MCF 10A (cell line): ENCODE data around the gene PTBP3. TPM values are rescaled to one million over a fixed set of nuclear protein-coding genes. Genes with fewer than 3 reads are reported as not detected.

ENCODE experiments used
- BruUV-seq: library from RNA; stranded (reverse); fragments of 400-500 nt; replicated peaks from 2 replicates; lab custom pipeline; 2021; lab: Mats Ljungman, UMichigan
- CTCF ChIA-PET: fragments of 300-600 bp; sonication (Branson Sonifier 250); formaldehyde crosslinking; extraction: SDS; loops from one replicate; lab custom pipeline; 2021; ENCODE audit warnings: antibody characterized with exemption, inconsistent platforms; lab: Yijun Ruan, JAX
- POLR2A ChIA-PET: fragments of 300-600, 350-650 bp; sonication (Branson Sonifier 250); formaldehyde crosslinking; extraction: SDS; loops from one replicate; lab custom pipeline; 2020; ENCODE audit warnings: antibody characterized with exemption, inconsistent platforms; lab: Yijun Ruan, JAX
- DNase-seq: peaks from one replicate; pipeline ENCODE4 v3.0.0-alpha.2; 2018; ENCODE audit not compliant: unreplicated experiment
- H3K27ac Mint-ChIP-seq: one replicate; pipeline ENCODE4 v1.8.0; 2022; ENCODE audit warnings: mild to moderate bottlenecking, low read depth, mixed read lengths; ENCODE audit not compliant: unreplicated experiment
- H3K27me3 Mint-ChIP-seq: one replicate; pipeline ENCODE4 v1.8.0; 2022; ENCODE audit warnings: mixed read lengths; ENCODE audit not compliant: insufficient read depth, unreplicated experiment
- H3K36me3 Mint-ChIP-seq: one replicate; pipeline ENCODE4 v1.8.0; 2022; ENCODE audit warnings: mild to moderate bottlenecking, moderate library complexity, mixed read lengths; ENCODE audit not compliant: insufficient read depth, unreplicated experiment
- H3K4me1 Mint-ChIP-seq: one replicate; pipeline ENCODE4 v1.8.0; 2022; ENCODE audit warnings: mixed read lengths; ENCODE audit not compliant: insufficient read depth, unreplicated experiment
- H3K4me3 Mint-ChIP-seq: one replicate; pipeline ENCODE4 v1.8.0; 2022; ENCODE audit warnings: mild to moderate bottlenecking, moderate library complexity, mixed read lengths; ENCODE audit not compliant: unreplicated experiment
- H3K9me3 Mint-ChIP-seq: one replicate; pipeline ENCODE4 v1.8.0; 2022; ENCODE audit warnings: mixed read lengths; ENCODE audit not compliant: unreplicated experiment
- intact Hi-C: fragments of 100-400 bp; cut with micrococcal nuclease; formaldehyde crosslinking; loops from 2 replicates; pipeline ENCODE4 v1.14.1; 2022
- total RNA-seq: library from RNA; stranded (reverse); gene quantifications from 2 replicates; pipeline ENCODE4 v1.2.3, GENCODE V29; 2022
- TF ChIP-seq, protein P1 (sequence below): fragments of 200-600 bp; IDR thresholded peaks from one replicate; pipeline ENCODE4 v1.8.0; 2022; ENCODE audit warnings: antibody characterized with exemption, mild to moderate bottlenecking; ENCODE audit not compliant: unreplicated experiment

Gene PTBP3
- total RNA-seq, 1 experiment from 2014 or later, result 79.2 TPM

DNA sequence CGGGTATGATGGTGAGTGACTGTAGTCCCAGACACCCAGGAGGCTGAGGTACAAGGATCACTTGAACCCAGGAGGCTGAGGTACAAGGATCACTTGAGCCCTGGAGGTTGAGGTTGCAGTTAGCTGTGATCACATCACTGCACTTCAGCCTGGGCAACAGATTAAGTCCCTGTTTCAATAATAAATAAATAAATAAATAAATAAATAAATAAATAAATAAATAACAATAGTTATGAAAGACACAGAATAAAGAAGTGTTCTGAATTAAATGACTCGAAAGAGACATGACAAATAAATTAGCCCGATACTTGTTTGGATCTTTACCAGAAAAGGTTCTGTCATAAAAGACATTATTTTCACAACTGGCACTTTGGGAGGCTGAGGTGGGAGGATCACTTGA is 86.3 kb downstream of the PTBP3 start:
- no TSS peak for BruUV-seq
- Mint-ChIP-seq H3K27ac (no peak overlapping the region), H3K9me3 (no peaks in the 10 kb centered on the region), H3K4me1 (peaks cover 18% of the 10 kb centered on the region), H3K27me3 (no peaks in the 10 kb centered on the region), H3K36me3 (peaks cover 47% of the 10 kb centered on the region), H3K4me3 (no peak overlapping the region)
- ChIA-PET POLR2A (interaction anchor here (0.7 kb wide), 1 partner anchor 10 kb away, joined by 3 read pairs; no protein-coding TSS in a partner anchor), CTCF (interaction anchor here (0.6 to 1.9 kb wide), 3 partner anchors 13 to 1523 kb away, joined by 3 to 6 read pairs (median 3); no protein-coding TSS in a partner anchor)
- no peak for DNase-seq
- intact Hi-C loops, result no loop called here
- TF ChIP-seq, protein P1, sequence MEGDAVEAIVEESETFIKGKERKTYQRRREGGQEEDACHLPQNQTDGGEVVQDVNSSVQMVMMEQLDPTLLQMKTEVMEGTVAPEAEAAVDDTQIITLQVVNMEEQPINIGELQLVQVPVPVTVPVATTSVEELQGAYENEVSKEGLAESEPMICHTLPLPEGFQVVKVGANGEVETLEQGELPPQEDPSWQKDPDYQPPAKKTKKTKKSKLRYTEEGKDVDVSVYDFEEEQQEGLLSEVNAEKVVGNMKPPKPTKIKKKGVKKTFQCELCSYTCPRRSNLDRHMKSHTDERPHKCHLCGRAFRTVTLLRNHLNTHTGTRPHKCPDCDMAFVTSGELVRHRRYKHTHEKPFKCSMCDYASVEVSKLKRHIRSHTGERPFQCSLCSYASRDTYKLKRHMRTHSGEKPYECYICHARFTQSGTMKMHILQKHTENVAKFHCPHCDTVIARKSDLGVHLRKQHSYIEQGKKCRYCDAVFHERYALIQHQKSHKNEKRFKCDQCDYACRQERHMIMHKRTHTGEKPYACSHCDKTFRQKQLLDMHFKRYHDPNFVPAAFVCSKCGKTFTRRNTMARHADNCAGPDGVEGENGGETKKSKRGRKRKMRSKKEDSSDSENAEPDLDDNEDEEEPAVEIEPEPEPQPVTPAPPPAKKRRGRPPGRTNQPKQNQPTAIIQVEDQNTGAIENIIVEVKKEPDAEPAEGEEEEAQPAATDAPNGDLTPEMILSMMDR, result no peak

DNA sequence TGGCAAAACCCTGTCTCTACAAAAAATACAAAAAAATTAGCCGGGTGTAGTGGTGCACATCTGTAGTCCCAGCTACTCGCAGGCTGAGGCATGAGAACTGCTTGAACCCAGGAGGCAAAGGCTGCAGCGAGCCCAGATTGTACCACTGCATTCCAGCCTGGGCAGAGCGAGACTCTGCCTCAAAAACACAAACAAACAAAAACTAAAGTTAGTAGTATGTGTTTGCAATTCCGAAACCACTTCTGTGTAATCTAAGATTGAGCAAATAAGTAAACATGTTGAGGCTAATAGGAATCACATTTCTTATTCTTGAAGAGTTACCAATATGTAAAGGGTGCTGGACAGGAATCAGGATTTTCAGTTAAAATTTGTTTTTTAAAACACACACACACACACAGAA is 88.3 kb downstream of the PTBP3 start:
- peaks cover 43% of the 10 kb centered on the region for H3K36me3 Mint-ChIP-seq
- H3K27ac Mint-ChIP-seq, result peak overlapping the region; percentile 39
- no TSS peak for BruUV-seq
- no peaks in the 10 kb centered on the region for H3K9me3 Mint-ChIP-seq
- POLR2A ChIA-PET, result no interaction called here
- no peak overlapping the region for H3K4me3 Mint-ChIP-seq
- TF ChIP-seq, protein P1, result no peak
- intact Hi-C loops, result no loop called here
- no peak for DNase-seq
- peaks cover 18% of the 10 kb centered on the region for H3K4me1 Mint-ChIP-seq
- CTCF ChIA-PET, result interaction anchor here (0.6 to 0.7 kb wide), 2 partner anchors 135 to 179 kb away, joined by 3 read pairs; no protein-coding TSS in a partner anchor
- H3K27me3 Mint-ChIP-seq, result no peaks in the 10 kb centered on the region

DNA sequence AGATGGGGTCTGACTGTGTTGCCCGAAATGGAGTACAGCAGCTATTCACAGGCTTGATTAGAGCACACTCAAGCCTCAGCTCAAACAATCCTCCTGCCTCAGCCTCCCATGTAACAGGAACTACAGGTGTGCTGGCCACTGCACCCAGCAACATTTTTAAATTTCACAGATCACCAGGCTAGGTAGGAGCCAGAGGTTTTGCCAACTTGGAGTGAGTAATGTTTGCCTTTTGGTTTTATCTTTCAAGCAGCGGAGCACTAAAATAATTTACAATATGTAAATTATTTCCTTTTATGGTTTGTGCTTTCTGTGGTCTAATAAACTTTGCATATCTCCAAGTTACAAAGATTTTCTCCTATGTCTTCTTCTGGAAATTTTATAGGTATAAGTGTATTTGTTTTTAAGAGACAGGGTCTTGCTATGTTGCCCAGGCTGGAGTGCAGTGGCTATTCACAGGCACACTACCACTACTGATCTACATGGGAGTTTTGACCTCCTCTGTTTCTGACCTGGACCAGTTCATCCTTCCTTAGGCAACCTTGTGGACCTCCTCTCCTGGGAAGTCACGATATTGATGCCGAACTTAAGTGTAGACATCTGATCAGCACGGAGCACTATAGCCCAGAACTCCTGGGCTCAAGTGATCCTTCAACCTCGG is 91.1 kb downstream of the PTBP3 start:
- Mint-ChIP-seq H3K27ac (no peak overlapping the region), H3K9me3 (no peaks in the 10 kb centered on the region), H3K27me3 (no peaks in the 10 kb centered on the region), H3K4me1 (peaks cover 12% of the 10 kb centered on the region), H3K36me3 (peaks cover 39% of the 10 kb centered on the region), H3K4me3 (no peak overlapping the region)
- no peak for DNase-seq
- CTCF ChIA-PET, result no interaction called here
- no TSS peak for BruUV-seq
- intact Hi-C loops, result no loop called here
- POLR2A ChIA-PET, result no interaction called here
- TF ChIP-seq, protein P1, result no peak

DNA sequence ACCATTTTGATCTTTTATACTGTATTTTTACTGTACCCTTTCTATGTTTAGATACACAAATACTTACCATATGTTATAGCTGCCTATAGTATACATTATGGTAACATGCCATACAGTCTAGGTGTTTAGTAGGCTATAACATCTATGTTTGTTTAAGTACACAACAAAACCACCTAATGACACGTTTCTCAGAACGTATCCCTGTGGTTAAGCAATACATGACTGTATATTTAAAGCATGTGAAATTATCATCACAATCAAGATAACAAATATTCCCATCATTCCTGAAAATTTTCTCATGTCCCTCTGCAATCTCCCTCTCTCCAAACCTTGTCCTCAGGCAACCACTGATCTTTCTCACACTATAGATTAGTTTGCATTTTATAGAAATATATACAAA is 91.9 kb downstream of the PTBP3 start:
- TF ChIP-seq, protein P1, result no peak
- no peak overlapping the region for H3K27ac Mint-ChIP-seq

More for the DNA sequence above, 91.9 kb downstream of the PTBP3 start:
- H3K36me3 Mint-ChIP-seq, result peaks cover 33% of the 10 kb centered on the region
- ChIA-PET CTCF (interaction anchor here (0.6 to 0.9 kb wide), 2 partner anchors 81 to 128 kb away, joined by 3 read pairs; no protein-coding TSS in a partner anchor), POLR2A (interaction anchor here (1.4 kb wide), 1 partner anchor 92 kb away, joined by 5 read pairs; the partner anchor contains the start of gene PTBP3)
- DNase-seq, result peak; percentile 16
- no peak overlapping the region for H3K4me3 Mint-ChIP-seq
- peaks cover 12% of the 10 kb centered on the region for H3K4me1 Mint-ChIP-seq
- H3K9me3 Mint-ChIP-seq, result no peaks in the 10 kb centered on the region
- intact Hi-C loops, result no loop called here
- H3K27me3 Mint-ChIP-seq, result no peaks in the 10 kb centered on the region
- no TSS peak for BruUV-seq
